ENCODE results near the gene NCL. TPM values are rescaled to one million over a fixed set of nuclear protein-coding genes. Genes with fewer than 3 reads are reported as not detected.

The NCL gene
- total and polyA plus RNA-seq, 8 donors: 280 to 988 (median 892) TPM

DNA sequence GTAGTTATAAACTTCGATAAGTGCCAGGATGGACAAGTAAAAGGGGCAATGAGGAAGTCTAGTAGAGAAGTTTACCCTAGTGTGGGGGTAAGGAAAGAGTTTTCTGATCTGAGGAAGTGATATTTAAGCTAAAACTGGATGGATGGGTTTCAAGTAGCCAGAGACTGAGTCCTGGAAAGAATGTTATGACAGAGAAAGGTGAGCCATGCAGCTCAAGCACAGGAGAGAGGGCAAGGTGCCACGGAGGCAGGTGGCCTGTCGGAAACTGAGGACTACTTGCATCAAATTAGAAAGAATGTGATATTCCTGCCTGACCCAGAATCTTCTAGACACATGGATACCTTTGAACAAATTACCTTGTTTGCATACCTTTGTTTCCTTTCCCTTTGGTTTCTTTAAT lies 39.5 kb upstream of the NCL start:
- Histone ChIP-seq H3K9me3 (no peaks in the 10 kb centered on the region), H3K36me3 (peaks cover 0 to 5% of the 10 kb centered on the region in 2 donors), H3K4me3 (no peak overlapping the region), H3K27ac (no peak overlapping the region), H3K27me3 (no peaks in the 10 kb centered on the region), H3K4me1 (no peaks in the 10 kb centered on the region)
- ATAC-seq (peak; percentile 64), DNase-seq (peak in 1 of 4 donors; percentile 36)
- TF ChIP-seq, protein P1, sequence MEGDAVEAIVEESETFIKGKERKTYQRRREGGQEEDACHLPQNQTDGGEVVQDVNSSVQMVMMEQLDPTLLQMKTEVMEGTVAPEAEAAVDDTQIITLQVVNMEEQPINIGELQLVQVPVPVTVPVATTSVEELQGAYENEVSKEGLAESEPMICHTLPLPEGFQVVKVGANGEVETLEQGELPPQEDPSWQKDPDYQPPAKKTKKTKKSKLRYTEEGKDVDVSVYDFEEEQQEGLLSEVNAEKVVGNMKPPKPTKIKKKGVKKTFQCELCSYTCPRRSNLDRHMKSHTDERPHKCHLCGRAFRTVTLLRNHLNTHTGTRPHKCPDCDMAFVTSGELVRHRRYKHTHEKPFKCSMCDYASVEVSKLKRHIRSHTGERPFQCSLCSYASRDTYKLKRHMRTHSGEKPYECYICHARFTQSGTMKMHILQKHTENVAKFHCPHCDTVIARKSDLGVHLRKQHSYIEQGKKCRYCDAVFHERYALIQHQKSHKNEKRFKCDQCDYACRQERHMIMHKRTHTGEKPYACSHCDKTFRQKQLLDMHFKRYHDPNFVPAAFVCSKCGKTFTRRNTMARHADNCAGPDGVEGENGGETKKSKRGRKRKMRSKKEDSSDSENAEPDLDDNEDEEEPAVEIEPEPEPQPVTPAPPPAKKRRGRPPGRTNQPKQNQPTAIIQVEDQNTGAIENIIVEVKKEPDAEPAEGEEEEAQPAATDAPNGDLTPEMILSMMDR (IDR thresholded peaks at IDR 0.05): no peak
- intact Hi-C loops (cut with DNase I): no loop called here

DNA sequence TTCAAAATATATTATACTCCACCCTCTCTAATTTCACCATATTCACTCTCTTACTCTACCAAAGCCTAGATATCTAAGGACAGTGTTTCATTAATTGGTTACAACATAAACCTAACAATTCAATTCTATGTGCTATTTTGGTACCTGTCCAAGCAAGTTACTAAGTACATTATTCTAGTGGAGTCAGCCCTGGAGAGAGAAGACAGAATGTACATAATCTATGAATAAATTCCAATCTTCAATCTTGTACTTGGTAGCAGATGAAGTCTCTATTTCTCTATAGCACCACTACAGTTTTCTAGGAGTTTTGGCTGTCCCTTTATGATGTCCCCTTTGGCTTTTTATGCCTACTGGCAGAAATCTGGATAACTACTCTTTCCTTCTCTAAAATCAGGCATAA lies 38.3 kb upstream of the NCL start:
- TF ChIP-seq, protein P1 (IDR thresholded peaks at IDR 0.05): no peak
- Histone ChIP-seq H3K36me3 (peaks cover 0 to 5% of the 10 kb centered on the region in 2 donors), H3K4me1 (no peaks in the 10 kb centered on the region), H3K27ac (no peak overlapping the region), H3K9me3 (no peaks in the 10 kb centered on the region), H3K4me3 (no peak overlapping the region), H3K27me3 (no peaks in the 10 kb centered on the region)
- no peak for DNase-seq
- ATAC-seq: no peak
- intact Hi-C loops (cut with DNase I): no loop called here

DNA sequence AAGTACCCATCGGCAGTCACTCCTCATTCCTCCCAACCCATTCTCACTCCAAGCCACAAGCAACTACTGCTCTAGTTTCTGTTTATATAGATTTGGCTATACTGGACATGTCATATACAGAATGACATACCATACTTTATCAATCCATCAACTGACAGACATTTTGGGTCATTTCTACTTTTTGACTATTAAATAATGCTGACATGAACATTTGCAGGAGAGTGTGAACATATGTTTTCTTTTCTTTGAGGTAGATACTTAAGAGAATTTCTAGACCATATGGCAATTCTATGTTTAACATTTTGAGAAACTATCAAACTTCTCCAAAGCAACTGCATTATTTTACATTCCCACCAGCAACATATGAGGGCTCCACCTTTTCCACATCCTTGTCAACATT lies 33.4 kb upstream of the NCL start:
- Histone ChIP-seq H3K4me3 (no peak overlapping the region), H3K27me3 (no peaks in the 10 kb centered on the region), H3K27ac (no peak overlapping the region), H3K4me1 (no peaks in the 10 kb centered on the region), H3K36me3 (peaks cover 0 to under 1% of the 10 kb centered on the region in 2 donors), H3K9me3 (no peaks in the 10 kb centered on the region)
- no peak for ATAC-seq
- no peak for DNase-seq
- intact Hi-C loops (cut with DNase I): no loop called here
- TF ChIP-seq, protein P1 (IDR thresholded peaks at IDR 0.05): no peak

DNA sequence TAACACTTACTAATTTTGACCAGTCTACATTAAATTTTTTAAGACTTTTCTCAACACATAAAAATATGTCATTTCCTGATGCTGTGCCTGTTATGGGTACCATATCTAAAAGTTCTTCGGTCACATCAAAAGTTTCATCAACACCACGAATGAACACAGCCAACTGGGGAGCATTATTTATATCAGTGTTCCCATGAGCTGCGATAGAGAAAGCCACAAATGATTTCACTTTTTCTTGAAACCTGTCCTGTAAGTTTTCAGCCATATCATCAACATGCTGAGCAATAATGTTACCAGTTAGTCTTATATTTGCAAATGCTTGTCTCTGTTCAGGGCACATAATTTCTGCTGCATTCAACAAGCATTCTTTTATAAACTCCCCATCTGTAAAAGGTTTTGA lies 30.4 kb upstream of the NCL start:
- no peaks in the 10 kb centered on the region for H3K9me3 ChIP-seq
- intact Hi-C loops (cut with DNase I): no loop called here
- no peaks in the 10 kb centered on the region for H3K27me3 ChIP-seq
- H3K27ac ChIP-seq: no peak overlapping the region
- no peaks in the 10 kb centered on the region for H3K36me3 ChIP-seq
- TF ChIP-seq, protein P1 (IDR thresholded peaks at IDR 0.05): no peak
- ATAC-seq (no peak), DNase-seq (no peak)
- H3K4me3 ChIP-seq: no peak overlapping the region
- H3K4me1 ChIP-seq: no peaks in the 10 kb centered on the region

DNA sequence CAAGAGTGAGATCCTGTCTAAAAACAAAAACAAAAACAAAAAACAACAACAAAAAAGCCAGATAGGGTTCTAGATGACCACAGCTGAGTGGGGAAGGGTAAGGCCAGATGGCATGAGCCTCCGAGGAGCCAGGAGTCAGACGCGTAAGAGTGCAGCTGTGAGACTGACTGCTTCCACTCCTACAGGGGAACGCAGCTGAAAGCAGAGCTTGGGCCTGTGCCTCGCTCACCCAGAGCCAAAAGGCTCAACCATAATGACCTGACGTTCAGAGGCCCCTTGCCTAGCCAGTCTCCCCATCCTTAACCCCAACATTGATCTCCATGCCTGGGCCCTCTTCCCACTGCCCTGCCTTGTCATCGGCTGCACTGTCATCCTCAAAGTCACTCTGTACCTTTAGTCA lies 26.5 kb upstream of the NCL start:
- H3K27me3 ChIP-seq: no peaks in the 10 kb centered on the region
- no peak for ATAC-seq
- TF ChIP-seq, protein P1 (IDR thresholded peaks at IDR 0.05): no peak

More for the DNA sequence above, 26.5 kb upstream of the NCL start:
- intact Hi-C loops (cut with DNase I): no loop called here
- no peaks in the 10 kb centered on the region for H3K36me3 ChIP-seq
- DNase-seq: no peak
- H3K4me3 ChIP-seq: no peak overlapping the region
- H3K4me1 ChIP-seq: no peaks in the 10 kb centered on the region
- H3K9me3 ChIP-seq: no peaks in the 10 kb centered on the region
- H3K27ac ChIP-seq: no peak overlapping the region

Measured in left lung (tissue), 10 donors.